Endothelial cell of umbilical vein (primary cell): ENCODE measurements around the gene RPL36AL. TPM values are rescaled to one million over a fixed set of nuclear protein-coding genes. Genes with fewer than 3 reads are reported as not detected.

Experiments
- BruUV-seq: library from RNA; stranded (reverse); fragments of 400-500 nt; replicated peaks from 2 replicates; lab custom pipeline; 2021; lab: Mats Ljungman, UMichigan
- CTCF ChIA-PET: fragments of 300-600, 350-600 bp; sonication (Branson Sonifier 250); formaldehyde crosslinking; loops from one replicate; lab custom pipeline; 2021; ENCODE audit warnings: antibody characterized with exemption, inconsistent platforms; lab: Charles Lee
- POLR2A ChIA-PET: fragments of 300-600, 350-600 bp; sonication (Branson Sonifier 250); formaldehyde crosslinking; loops from one replicate; lab custom pipeline; 2021; ENCODE audit warnings: antibody characterized with exemption, inconsistent platforms; lab: Charles Lee
- DNase-seq: peaks from one replicate; pipeline ENCODE4 v3.0.0-alpha.2; 2011; ENCODE audit warnings: low read depth, low spot score
- FAIRE-seq: peaks from 2 replicates; lab custom pipeline; 2011; peaks lifted over from hg19 to GRCh38; lab: Jason Lieb, UNC
- H2AFZ ChIP-seq: 2 replicates; pipeline ENCODE4 v1.6.0; 2012; ENCODE audit warnings: low read depth, low read length, control low read depth, inconsistent platforms
- H3K27ac ChIP-seq: 2 replicates; pipeline ENCODE4 v1.5.1; 2011; ENCODE audit warnings: low read depth, mild to moderate bottlenecking, control low read depth, low read length, moderate library complexity; ENCODE audit not compliant: insufficient read depth
- H3K27me3 ChIP-seq, 2 experiments: 2 replicates each; pipeline versions ENCODE4 v1.6.0 to v1.6.1; 2011; ENCODE audit warnings: low read length in 2 of 2, mixed read lengths in 1 of 2; ENCODE audit not compliant: control insufficient read depth in 2 of 2, insufficient read depth in 2 of 2
- H3K36me3 ChIP-seq, 2 experiments: 2 replicates in 1 of 2; 3 replicates in 1 of 2; pipeline ENCODE4 v1.5.1; 2011; ENCODE audit warnings: low read length in 2 of 2, mild to moderate bottlenecking in 1 of 2, moderate library complexity in 1 of 2; ENCODE audit not compliant: control insufficient read depth in 2 of 2, insufficient read depth in 2 of 2; ENCODE audit errors: extremely low read depth in 1 of 2
- H3K4me1 ChIP-seq: 3 replicates; pipeline ENCODE4 v1.5.1; 2011; ENCODE audit warnings: mild to moderate bottlenecking, low read length; ENCODE audit not compliant: control insufficient read depth, insufficient read depth; ENCODE audit errors: extremely low read depth
- H3K4me2 ChIP-seq: 2 replicates; pipeline ENCODE4 v1.6.1; 2011; ENCODE audit warnings: low read length, control low read depth, mixed read lengths; ENCODE audit not compliant: insufficient read depth
- H3K4me3 ChIP-seq, 3 experiments: fragments of 200-600 bp in 1 of 3; sonication (generic), shearing (Covaris generic) in 1 of 3; replicated peaks in 1 of 3; 2 replicates each; pipeline ENCODE4 v1.5.1; 2011 to 2016; ENCODE audit warnings: control low read depth in 3 of 3, low read length in 3 of 3, mild to moderate bottlenecking in 2 of 3, inconsistent platforms in 1 of 3, low read depth in 1 of 3, moderate library complexity in 1 of 3; ENCODE audit not compliant: insufficient read depth in 1 of 3
- H3K79me2 ChIP-seq: 2 replicates; pipeline ENCODE4 v1.6.0; 2012; ENCODE audit warnings: low read length, inconsistent platforms; ENCODE audit not compliant: control insufficient read depth, insufficient read depth
- H3K9ac ChIP-seq: replicated peaks from 2 replicates; pipeline ENCODE3; 2011; ENCODE audit warnings: low read length, control low read depth; ENCODE audit not compliant: insufficient read depth; ENCODE audit errors: extremely low read depth
- H3K9me1 ChIP-seq: replicated peaks from 3 replicates; pipeline ENCODE4 v1.6.0; 2011; ENCODE audit warnings: mild to moderate bottlenecking, low read length; ENCODE audit not compliant: control insufficient read depth, insufficient read depth; ENCODE audit errors: extremely low read depth
- H3K9me3 ChIP-seq: replicated peaks from 2 replicates; pipeline ENCODE4 v1.5.1; 2012; ENCODE audit warnings: low read length, inconsistent platforms; ENCODE audit not compliant: control insufficient read depth, insufficient read depth
- H4K20me1 ChIP-seq: replicated peaks from 2 replicates; pipeline ENCODE3; 2011; ENCODE audit warnings: mild to moderate bottlenecking, low read length; ENCODE audit not compliant: control insufficient read depth, insufficient read depth; ENCODE audit errors: extremely low read depth
- EZH2 ChIP-seq: IDR thresholded peaks from 2 replicates; pipeline ENCODE4 v1.6.1; 2012; ENCODE audit warnings: borderline replicate concordance, low read depth, mild to moderate bottlenecking, moderate library complexity, low read length, inconsistent platforms; ENCODE audit not compliant: severe bottlenecking
- FOS ChIP-seq: IDR thresholded peaks from 2 replicates; pipeline ENCODE4 v1.6.1; 2011; ENCODE audit warnings: mild to moderate bottlenecking, low read length, moderate library complexity, borderline replicate concordance; ENCODE audit not compliant: insufficient read depth
- GATA2 ChIP-seq: IDR thresholded peaks from 2 replicates; pipeline ENCODE4 v1.7.0; 2011; ENCODE audit warnings: low read depth, mild to moderate bottlenecking, moderate library complexity, mixed read lengths, low read length; ENCODE audit not compliant: insufficient read length, insufficient read depth
- JUN ChIP-seq: IDR thresholded peaks from 2 replicates; pipeline ENCODE4 v1.6.1; 2011; ENCODE audit warnings: borderline replicate concordance, low read depth; ENCODE audit not compliant: insufficient read length, insufficient read depth
- MYC ChIP-seq: IDR thresholded peaks from one replicate; pipeline ENCODE4 v1.6.1; 2011; ENCODE audit warnings: mild to moderate bottlenecking, low read depth, low read length
- POLR2A ChIP-seq: IDR thresholded peaks from 2 replicates; pipeline ENCODE4 v1.6.1; 2012; ENCODE audit warnings: low read depth, mild to moderate bottlenecking, control low read depth, low read length
- POLR2AphosphoS5 ChIP-seq: IDR thresholded peaks from 2 replicates; pipeline ENCODE4 v1.6.1; 2012; ENCODE audit warnings: low read depth, mild to moderate bottlenecking, control low read depth, low read length, moderate library complexity; ENCODE audit not compliant: insufficient read depth
- dilution Hi-C: fragments of 300-500 bp; cut with MboI; formaldehyde crosslinking; loops from one replicate; pipeline ENCODE4 v1.15.0; 2019; ENCODE audit warnings: low sequenced_read_pairs; ENCODE audit not compliant: extremely low pct_ligation_motif_present
- intact Hi-C: fragments of 100-400 bp; cut with micrococcal nuclease; formaldehyde crosslinking; loops from one replicate; pipeline ENCODE4 v1.10.0; 2022
- polyA plus RNA-seq, 4 experiments: library from polyadenylated mRNA; depleted of rRNA in 3 of 4; stranded (reverse) in 3 of 4; unstranded in 1 of 4; fragments of >200 nt; gene quantifications; 2 replicates each; pipeline versions ENCODE4 v1.2.1 to v1.2.3, GENCODE V29; 2011 to 2012; ENCODE audit warnings: missing spikeins in 1 of 4
- total RNA-seq: library from RNA; stranded (reverse); gene quantifications from 2 replicates; pipeline ENCODE4 v1.2.3, GENCODE V29; 2021
- TF ChIP-seq, protein P1 (sequence below): IDR thresholded peaks from 2 replicates; pipeline ENCODE4 v1.6.1; 2011; ENCODE audit not compliant: insufficient read depth, insufficient read length
- TF ChIP-seq, protein P2 (sequence below), 2 donors: IDR thresholded peaks; 1 replicate in 1 of 2; 2 replicates in 1 of 2; pipeline ENCODE4 v1.5.1; 2011; ENCODE audit warnings: low read length in 2 of 2, mild to moderate bottlenecking in 2 of 2, moderate library complexity in 2 of 2, control low read depth in 1 of 2, inconsistent platforms in 1 of 2, low read depth in 1 of 2; ENCODE audit not compliant: insufficient read depth in 1 of 2; ENCODE audit errors: extremely low read depth in 1 of 2

RPL36AL gene
- total and polyA plus RNA-seq, 2 donors (not counting 3 experiments of a cell fraction or from before 2014, with no cell fraction given) = 174 to 251 TPM

DNA sequence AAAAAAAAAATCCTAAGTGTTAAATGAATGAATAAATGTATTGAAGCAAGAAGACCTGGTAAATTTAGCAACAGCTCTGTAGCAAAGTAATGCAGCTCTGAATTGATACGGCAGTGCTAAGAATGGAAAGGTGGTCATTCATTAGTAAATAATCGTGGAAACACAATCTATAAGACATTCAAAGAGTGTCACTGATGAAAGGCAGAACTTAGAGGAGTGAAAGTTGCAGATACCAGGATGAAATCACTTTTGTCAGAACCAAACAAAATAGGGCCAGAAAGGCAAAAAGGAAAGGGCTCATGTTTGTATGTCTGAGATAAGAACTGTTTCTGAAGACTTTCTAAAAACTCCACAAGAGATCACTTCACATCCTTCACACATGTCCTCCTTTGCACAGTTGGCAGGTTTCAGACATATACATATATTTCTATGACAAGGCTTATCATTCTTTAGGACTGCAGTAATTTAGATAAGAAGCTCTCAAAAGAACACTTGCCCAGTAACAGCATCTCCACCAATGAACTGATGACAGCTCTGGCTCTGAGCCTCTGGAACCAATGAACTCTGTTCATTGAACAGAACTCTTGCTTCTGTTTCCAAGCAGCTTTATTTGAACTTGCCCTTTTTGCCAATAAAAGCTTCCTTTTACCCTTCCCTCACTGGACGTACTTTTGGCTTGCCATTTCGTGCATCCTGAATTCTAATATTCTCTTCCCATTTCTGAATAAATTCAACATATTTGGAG, 25.9 kb downstream of the RPL36AL start:
- H2AFZ ChIP-seq = no peak overlapping the region
- TF ChIP-seq, protein P1, sequence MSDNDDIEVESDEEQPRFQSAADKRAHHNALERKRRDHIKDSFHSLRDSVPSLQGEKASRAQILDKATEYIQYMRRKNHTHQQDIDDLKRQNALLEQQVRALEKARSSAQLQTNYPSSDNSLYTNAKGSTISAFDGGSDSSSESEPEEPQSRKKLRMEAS = no peak
- TF ChIP-seq POLR2A = no peak
- TF ChIP-seq JUN = no peak
- TF ChIP-seq, protein P2, sequence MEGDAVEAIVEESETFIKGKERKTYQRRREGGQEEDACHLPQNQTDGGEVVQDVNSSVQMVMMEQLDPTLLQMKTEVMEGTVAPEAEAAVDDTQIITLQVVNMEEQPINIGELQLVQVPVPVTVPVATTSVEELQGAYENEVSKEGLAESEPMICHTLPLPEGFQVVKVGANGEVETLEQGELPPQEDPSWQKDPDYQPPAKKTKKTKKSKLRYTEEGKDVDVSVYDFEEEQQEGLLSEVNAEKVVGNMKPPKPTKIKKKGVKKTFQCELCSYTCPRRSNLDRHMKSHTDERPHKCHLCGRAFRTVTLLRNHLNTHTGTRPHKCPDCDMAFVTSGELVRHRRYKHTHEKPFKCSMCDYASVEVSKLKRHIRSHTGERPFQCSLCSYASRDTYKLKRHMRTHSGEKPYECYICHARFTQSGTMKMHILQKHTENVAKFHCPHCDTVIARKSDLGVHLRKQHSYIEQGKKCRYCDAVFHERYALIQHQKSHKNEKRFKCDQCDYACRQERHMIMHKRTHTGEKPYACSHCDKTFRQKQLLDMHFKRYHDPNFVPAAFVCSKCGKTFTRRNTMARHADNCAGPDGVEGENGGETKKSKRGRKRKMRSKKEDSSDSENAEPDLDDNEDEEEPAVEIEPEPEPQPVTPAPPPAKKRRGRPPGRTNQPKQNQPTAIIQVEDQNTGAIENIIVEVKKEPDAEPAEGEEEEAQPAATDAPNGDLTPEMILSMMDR (IDR thresholded peaks at IDR 0.05; ENCODE audit: extremely low read depth in 1 of 2, insufficient read depth in 1 of 2, low read depth in 1 of 2, low read length in 2 of 2) = no peak
- no peak for TF ChIP-seq MYC
- TF ChIP-seq POLR2AphosphoS5 = no peak
- TF ChIP-seq FOS = no peak
- no peak for TF ChIP-seq GATA2
- TF ChIP-seq EZH2 = no peak
- H3K9me1 ChIP-seq = no peaks in the 10 kb centered on the region
- no TSS peak for BruUV-seq
- no peak overlapping the region for H3K27ac ChIP-seq
- intact Hi-C loops = no loop called here
- H3K36me3 ChIP-seq = no peaks in the 10 kb centered on the region
- no peaks in the 10 kb centered on the region for H3K27me3 ChIP-seq
- no peak overlapping the region for H3K4me2 ChIP-seq
- no peaks in the 10 kb centered on the region for H4K20me1 ChIP-seq
- DNase-seq (peak; percentile 93), FAIRE-seq (peak; percentile 80)
- peaks cover 8% of the 10 kb centered on the region for H3K79me2 ChIP-seq
- dilution Hi-C loops = no loop called here
- H3K4me1 ChIP-seq = peaks cover 7% of the 10 kb centered on the region
- ChIA-PET POLR2A (interaction anchor here (2.7 kb wide), 1 partner anchor 8 kb away, joined by 10 read pairs; the partner anchor contains the start of gene RPS29), CTCF (interaction anchor here (1.3 to 2.6 kb wide), 5 partner anchors 8 to 133 kb away, joined by 4 to 19 read pairs (median 6); partner anchors contain the start of genes RPL36AL and RPS29)
- H3K9ac ChIP-seq = no peak overlapping the region
- H3K4me3 ChIP-seq = no peak overlapping the region
- no peaks in the 10 kb centered on the region for H3K9me3 ChIP-seq
